Lower leg skin (tissue), 4 donors: ENCODE measurements around the gene CCDC88B. TPM values are rescaled to one million over a fixed set of nuclear protein-coding genes. Genes with fewer than 3 reads are reported as not detected.

Experiments used
- DNase-seq, 2 donors: peaks; one replicate each; pipeline ENCODE4 v3.0.0-alpha.2; 2019; ENCODE audit warnings: low spot score in 2 of 2
- H3K4me3 ChIP-seq: fragments of 200-600 bp; sonication (generic); 2 replicates; pipeline ENCODE4 v1.5.1; 2017; ENCODE audit warnings: mild to moderate bottlenecking, low read depth; ENCODE audit not compliant: poor library complexity, severe bottlenecking
- CTCF ChIP-seq, 3 donors: fragments of 450-650 bp; IDR thresholded peaks; one replicate each; pipeline ENCODE4 v1.5.1; 2016; ENCODE audit warnings: antibody characterized with exemption in 3 of 3, mild to moderate bottlenecking in 3 of 3, moderate library complexity in 2 of 3
- POLR2A ChIP-seq, 2 donors: fragments of 450-650 bp; IDR thresholded peaks; one replicate each; pipeline ENCODE4 v1.6.1; 2016 to 2017; ENCODE audit warnings: antibody characterized with exemption in 2 of 2, mild to moderate bottlenecking in 1 of 2, moderate library complexity in 1 of 2
- WGBS, 2 donors: methylation state at CpG; one replicate each; pipeline ENCODE4 v1.1.5; 2018; 5-methylcytosine and 5-hydroxymethylcytosine counted together
- intact Hi-C: fragments of 100-400 bp; cut with DNase I; formaldehyde crosslinking; loops from one replicate; pipeline ENCODE4 v1.15.0; 2023; ENCODE audit warnings: low total_unique reads
- total RNA-seq, 4 donors: library from RNA; depleted of rRNA; stranded (reverse); fragments of >200 nt; gene quantifications; one replicate each; pipeline ENCODE4 v1.1.0, GENCODE V29; 2016

Gene CCDC88B
- total RNA-seq, 4 donors from 2014 or later, result 2.6 to 9.5 (median 4.8) TPM

- intact Hi-C loops, result no loop called here
- peak in 1 of 2 donors; percentile 95 for DNase-seq
- TF ChIP-seq POLR2A (IDR thresholded peaks at IDR 0.05) (no peak), CTCF (IDR thresholded peaks at IDR 0.05) (no peak)
- H3K4me3 ChIP-seq, result no peak overlapping the region
- WGBS, 2 donors, result 2 to 13% methylated on average over 16 to 45 of the region's 60 CpGs
Measured at GRCh38 chr11:64298966-64299846, 40.8 kb upstream of the CCDC88B start.

GRCh38 chr11:64299847-64300648, 40.0 kb upstream of the CCDC88B start, which contains the start of gene CATSPERZ:
Gene CATSPERZ, plus strand, starts transcription at chr11:64300358. Its CDS starts 53 bp downstream, at chr11:64300411.
- WGBS, 2 donors, result 6 to 8% methylated on average over 29 to 49 of the region's 54 CpGs

GRCh38 chr11:64303109-64304031, 36.6 kb upstream of the CCDC88B start:
- DNase-seq, result no peak
- H3K4me3 ChIP-seq, result no peak overlapping the region
- TF ChIP-seq POLR2A (IDR thresholded peaks at IDR 0.05) (no peak), CTCF (IDR thresholded peaks at IDR 0.05) (no peak)
- 76 to 87% methylated on average over 13 of the region's 13 CpGs for WGBS, 2 donors
- intact Hi-C loops, result loop anchor here (5.0 kb wide), 1 partner anchor 96 kb away; the partner anchor contains the start of gene FERMT3

More at GRCh38 chr11:64299847-64300648, 40.0 kb upstream of the CCDC88B start, which contains the start of gene CATSPERZ:
- DNase-seq, result no peak
- no peak within 1 kb of the TSS for H3K4me3 ChIP-seq
- TF ChIP-seq CTCF (IDR thresholded peaks at IDR 0.05), result no peak
- intact Hi-C loops, result loop anchor here (5.0 kb wide), 1 partner anchor 93 kb away; the partner anchor contains the start of gene FERMT3

GRCh38 chr11:64304032-64304315, 36.0 kb upstream of the CCDC88B start:
- TF ChIP-seq CTCF (IDR thresholded peaks at IDR 0.05), result no peak
- no peak for TF ChIP-seq POLR2A (IDR thresholded peaks at IDR 0.05)
- intact Hi-C loops, result loop anchor here (5.0 kb wide), 1 partner anchor 97 kb away; the partner anchor contains the start of gene FERMT3
- no peak overlapping the region for H3K4me3 ChIP-seq
- 54 to 62% methylated on average over 5 of the region's 5 CpGs for WGBS, 2 donors
- no peak for DNase-seq
